HG03521 (cell line): ENCODE measurements around the gene ZNF516.
"Not testable (repeated sequence)": the region's sequence is repeated elsewhere in the genome, so short reads cannot be mapped to it uniquely, and the experiment has no call there.

Experiments used
- ATAC-seq: cut with Tn5 transposase; IDR thresholded peaks from one replicate; pipeline ENCODE4 v1.9.1; 2021; ENCODE audit warnings: mild to moderate bottlenecking, moderate library complexity; ENCODE audit not compliant: unreplicated experiment

ZNF516 gene, protein sequence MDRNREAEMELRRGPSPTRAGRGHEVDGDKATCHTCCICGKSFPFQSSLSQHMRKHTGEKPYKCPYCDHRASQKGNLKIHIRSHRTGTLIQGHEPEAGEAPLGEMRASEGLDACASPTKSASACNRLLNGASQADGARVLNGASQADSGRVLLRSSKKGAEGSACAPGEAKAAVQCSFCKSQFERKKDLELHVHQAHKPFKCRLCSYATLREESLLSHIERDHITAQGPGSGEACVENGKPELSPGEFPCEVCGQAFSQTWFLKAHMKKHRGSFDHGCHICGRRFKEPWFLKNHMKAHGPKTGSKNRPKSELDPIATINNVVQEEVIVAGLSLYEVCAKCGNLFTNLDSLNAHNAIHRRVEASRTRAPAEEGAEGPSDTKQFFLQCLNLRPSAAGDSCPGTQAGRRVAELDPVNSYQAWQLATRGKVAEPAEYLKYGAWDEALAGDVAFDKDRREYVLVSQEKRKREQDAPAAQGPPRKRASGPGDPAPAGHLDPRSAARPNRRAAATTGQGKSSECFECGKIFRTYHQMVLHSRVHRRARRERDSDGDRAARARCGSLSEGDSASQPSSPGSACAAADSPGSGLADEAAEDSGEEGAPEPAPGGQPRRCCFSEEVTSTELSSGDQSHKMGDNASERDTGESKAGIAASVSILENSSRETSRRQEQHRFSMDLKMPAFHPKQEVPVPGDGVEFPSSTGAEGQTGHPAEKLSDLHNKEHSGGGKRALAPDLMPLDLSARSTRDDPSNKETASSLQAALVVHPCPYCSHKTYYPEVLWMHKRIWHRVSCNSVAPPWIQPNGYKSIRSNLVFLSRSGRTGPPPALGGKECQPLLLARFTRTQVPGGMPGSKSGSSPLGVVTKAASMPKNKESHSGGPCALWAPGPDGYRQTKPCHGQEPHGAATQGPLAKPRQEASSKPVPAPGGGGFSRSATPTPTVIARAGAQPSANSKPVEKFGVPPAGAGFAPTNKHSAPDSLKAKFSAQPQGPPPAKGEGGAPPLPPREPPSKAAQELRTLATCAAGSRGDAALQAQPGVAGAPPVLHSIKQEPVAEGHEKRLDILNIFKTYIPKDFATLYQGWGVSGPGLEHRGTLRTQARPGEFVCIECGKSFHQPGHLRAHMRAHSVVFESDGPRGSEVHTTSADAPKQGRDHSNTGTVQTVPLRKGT

DNA sequence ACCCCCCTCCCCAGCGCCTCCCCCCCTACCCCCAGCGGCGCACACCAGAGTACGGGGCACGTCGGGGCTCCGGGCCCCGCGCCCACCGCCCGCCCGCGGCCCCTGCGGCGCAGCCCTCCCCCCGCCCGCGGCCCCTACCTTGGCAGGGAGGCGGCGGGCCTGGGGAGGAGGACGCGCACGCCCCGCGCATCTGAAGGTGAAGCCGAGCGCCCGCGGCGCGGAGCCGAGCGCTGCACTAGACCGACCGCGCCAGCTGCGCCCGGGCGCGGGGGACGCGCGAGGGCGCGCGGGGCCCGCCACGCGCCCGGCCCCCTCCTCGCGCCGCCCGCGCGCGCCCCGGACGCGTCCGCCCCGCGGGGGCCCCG, at the start of gene ZNF516:
TSS of gene ZNF516 (minus strand) at position 237 of the 365 bp plus-strand sequence. CDS start 52,188 bp downstream, outside the sequence.
- peak; percentile 20 for ATAC-seq

DNA sequence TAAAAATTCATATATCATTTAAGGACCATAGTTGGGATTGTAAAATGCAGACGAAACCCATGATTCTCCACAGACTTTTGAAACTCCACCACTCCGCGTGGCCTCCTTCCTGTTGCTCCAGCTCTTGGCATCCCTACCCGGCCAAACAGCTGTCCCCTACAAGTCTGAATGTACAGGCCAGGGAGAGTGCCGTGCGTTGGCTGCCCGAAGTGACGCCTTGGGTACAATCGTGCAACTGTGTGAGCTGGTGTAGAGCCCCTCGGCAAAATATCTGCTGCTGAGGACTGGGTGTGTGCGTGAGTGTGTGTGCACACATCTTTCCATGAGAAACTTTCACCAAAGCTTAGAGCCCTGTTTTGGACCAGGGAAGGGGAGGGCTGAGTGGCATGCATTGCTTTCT, 43.8 kb upstream of the ZNF516 start:
- no peak for ATAC-seq

DNA sequence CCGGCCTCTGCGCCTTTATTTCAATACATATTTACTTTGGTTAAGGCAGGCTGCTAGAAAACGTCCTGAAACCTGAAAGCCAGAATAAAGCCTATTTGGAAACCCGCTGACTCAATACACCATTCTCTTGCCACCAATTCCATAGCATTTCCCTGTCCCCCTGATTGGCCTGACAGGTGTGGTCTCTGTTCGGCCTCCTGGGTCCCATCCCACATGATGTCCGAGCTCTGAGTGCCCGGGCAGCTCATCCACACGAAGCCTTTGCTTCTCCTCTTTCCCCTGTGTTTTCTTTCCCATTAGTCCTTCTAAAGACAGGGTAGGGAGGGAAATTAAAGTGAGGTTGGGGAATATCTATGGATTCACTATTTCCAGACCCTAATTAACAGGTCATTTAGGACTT, 42.6 kb upstream of the ZNF516 start:
- ATAC-seq, result no peak

DNA sequence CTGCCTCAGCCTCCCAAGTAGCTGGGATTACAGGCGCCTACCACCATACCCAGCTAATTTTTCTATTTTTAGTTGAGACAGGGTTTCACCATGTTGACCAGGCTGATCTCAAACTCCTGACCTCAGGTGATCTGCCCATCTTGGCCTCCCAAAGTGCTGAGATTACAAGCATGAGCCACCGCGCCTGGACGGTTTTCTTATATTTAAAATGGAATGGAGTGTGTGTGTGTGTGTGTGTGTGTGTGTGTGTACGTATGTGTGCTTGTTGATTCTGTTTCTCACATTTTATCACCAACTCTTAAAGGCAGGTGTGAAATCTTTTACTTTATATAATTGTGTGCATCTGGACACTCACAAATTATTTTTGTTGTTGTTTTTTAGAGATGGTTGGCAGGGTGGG, 41.6 kb upstream of the ZNF516 start:
- not testable (repeated sequence) for ATAC-seq

DNA sequence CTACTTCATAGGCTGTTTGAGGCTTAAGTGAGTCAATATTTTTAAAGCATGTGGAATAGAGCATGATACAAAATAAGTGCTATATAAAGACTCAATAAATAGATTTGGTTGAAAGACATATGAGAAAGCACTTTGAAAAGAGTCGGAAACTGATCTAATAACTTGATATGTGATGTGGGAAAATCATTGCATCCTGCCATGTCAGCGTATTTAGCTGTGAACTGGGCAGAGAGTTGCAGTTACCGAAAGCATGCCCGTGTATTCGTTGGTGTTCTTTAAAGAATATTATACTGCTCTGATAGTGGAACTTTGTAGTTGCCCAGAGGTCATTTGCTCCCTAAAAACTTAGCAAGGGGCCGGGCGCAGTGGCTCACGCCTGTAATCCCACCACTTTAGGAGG, 37.8 kb upstream of the ZNF516 start:
- ATAC-seq, result no peak

DNA sequence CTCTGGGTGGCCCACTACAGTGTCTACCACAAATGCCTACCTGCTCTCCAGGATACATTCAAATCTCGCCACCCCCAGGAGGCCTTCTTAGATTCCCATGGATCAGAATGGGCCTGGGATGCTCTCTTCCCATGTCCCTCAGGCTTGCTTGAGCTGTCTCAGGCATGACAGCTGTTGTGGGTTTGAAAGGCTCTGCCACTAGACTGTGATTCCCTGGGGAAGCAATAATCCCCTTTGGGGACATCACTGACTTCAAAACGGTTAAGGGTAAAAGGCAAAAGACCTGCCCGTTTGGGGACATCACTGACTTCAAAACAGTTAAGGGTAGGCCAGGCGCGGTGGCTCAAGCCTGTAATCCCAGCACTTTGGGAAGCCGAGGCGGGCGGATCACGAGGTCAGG, 35.8 kb upstream of the ZNF516 start:
- no peak for ATAC-seq

DNA sequence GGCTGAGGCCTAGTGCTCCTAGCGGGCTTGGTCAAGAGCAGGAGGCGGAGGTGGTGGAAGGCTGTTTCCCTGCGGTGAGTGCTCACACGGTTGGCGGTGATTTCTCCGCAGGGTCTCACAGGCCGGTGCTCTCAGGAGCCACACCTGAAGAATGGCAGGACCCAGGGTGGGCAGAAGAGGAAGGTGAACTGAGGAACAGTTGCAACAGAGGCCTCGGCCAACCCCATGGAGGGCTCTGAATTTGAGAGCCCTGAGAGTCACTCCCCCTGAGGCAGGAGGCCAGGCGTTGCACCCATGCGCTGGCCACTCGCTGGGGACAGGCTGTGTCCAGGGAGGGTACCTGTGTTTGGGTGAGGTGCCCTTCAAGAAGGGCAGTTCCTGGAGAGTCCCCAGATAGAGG, 35.3 kb upstream of the ZNF516 start:
- no peak for ATAC-seq

DNA sequence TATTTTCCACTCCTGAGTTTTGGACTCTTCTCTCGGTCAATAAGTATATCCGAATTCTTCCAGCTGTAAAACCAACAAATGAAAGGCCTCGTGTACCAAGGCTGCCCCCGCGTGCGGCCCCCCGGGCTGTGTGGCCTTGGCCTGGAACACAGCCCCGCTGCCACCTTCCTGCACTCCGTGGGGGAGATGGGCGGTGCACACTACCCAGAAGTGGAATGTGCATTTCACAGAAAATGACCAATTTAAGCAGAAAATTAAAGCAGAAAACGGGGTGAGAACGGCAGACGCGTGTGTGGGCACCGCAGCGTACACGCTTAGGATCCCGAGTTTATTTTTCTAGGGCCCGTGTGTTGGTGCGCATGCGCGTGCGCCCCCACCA, 34.4 kb upstream of the ZNF516 start:
- ATAC-seq, result no peak

DNA sequence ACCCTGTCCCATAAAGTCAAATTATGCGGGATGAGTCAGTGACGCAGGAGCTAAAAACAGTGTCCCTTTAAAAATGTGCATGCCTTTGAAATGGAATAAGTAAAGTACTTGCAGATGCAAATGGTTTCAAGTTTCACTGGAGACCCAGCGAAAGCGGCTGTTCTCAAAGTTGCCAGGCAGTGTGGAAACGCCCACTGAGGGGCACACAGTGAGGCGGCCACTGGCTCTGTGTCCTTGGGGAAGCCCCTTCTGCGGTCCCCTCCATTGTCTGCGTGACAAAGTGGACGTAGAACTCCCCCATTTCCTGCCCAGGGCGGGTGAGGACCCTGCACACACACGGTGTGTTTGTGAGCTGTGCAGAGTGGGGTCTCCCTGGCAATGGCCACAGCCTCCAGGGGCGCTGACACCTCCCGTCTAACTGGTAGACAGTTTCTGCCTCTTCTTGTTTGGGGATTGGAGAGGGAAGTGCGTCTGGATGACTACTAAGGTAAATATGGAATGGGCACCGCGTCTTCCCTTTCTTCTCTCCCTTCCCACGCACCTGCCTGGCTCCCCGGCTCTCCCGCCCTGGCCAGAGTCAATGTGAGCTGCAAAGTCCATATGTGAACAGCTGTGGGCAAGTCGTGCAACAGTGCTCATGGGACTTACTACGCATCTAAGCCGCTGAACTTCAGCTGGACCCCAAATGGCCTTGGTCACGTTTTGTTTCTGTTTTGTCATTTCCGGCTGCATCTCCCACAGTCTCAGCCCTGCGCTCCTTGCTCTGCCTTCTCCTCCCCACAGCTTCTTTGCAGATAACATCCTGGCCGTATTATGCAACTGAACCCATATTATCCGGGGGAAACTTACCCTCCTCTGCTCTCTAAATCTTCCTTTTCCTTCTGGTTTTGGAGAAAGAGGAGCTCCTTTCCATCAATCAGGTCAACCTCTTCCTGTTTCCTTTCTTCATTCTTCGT, 33.7 kb upstream of the ZNF516 start:
- no peak for ATAC-seq

DNA sequence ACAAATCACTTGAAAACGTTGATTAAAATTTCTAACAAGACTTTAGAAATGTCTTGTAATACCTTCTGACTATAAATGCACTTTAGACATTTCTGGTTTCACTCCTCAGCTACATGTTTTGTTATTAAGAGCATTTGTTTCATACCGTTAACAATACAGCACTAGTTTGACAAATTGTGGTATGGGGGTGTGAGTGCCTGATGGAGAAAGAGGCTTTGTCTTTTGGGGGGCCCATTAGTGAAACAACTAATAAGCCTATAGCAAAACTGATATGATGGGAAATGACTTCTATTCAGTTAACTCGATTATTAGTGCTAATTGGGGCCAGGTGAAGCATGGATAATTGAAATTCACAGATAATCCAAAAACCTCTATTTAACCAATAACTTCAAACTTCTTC, 30.9 kb upstream of the ZNF516 start:
- ATAC-seq, result no peak

DNA sequence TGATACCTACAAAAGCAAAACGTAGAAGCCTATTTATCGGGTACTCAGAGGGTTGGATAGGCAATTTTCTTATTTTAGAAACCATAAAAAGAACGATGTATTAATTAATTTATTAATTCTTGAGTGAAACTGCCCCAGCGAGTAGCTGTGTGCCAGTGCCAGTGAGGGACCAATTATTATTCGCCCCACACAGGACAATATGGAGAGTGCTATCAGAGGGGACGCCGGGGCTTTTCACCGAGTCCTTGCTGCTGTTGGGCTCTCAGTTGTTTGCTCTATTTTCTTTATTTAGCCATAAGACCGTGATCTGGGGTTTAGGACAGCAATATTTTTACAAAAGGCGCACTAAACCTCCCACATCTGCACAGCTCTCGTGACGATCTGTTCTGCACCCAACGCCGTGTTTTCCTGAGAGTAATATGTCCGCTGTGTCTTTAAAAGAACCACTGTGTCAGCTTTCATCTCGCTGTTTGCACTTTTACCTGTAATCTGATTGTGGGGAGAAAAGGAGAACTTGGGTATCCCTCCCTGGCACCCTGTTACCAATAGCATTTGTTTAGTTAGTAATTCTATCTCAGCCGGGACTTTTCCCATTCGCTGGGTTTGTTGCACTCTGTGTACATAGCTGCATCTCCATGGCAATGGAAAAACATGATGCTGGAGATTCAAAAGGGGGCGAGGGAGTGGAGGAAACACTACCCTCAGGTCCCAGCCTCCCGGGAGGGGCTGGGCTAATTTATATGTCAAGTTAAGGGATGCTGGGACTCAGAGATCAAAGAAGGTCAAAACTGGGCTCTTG, 30.1 kb upstream of the ZNF516 start:
- ATAC-seq, result no peak

DNA sequence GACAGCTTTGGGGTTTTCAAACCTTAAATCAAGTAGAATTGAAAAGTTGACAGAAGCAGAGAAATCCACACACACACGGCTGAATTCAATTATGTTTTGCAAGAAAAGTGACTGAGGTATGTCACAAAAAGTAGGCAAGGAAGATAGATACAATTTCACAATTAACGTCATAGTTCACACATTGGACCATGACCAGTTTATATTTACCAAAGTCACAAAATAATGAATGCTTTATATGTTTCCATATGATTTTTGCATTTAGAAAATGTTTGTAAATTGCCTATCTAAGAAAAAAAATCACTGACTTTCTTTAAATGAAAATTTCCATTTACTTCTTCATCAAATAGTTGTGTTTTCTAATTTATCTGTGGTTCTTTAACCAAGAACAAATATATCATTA, 29.4 kb upstream of the ZNF516 start:
- no peak for ATAC-seq

DNA sequence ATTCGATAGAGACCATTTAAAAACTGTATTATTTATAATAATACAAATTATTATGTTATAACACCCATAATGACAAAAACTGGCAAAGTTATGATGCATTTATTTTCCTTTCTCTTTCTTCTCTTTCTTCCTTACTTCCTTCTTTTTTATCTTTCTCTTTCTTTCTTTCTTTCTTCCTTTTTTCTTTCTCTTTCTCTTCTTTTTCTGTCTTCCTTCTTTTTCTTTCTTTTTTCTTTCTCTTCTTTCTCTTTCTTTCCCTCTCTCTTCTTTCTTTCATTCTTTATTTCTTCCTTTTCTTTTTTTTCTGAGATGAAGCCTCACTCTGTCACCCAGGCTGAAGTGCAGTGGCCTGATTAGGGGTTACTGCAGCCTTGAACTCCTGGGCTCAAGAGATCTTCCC, 27.5 kb upstream of the ZNF516 start:
- ATAC-seq, result no peak

DNA sequence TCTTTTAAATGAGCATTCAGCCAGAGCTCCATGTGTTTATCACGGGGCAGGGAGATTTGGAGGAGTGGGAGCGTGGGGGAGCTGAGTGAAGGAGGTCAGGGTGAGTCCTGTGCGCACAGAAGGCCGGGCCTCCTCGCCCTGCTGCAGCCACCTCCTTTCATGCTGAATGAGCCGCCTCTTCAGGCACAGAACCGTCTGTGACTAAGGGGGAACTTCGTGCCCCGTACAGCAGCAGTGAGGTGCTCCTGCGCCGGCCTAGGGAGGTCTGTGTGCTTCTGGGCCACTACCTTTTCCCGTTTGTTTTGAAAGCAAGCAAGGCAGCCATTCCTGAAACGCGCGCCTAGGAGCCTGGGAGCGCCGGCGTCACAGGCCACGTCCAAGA, 27.1 kb upstream of the ZNF516 start:
- ATAC-seq, result no peak

DNA sequence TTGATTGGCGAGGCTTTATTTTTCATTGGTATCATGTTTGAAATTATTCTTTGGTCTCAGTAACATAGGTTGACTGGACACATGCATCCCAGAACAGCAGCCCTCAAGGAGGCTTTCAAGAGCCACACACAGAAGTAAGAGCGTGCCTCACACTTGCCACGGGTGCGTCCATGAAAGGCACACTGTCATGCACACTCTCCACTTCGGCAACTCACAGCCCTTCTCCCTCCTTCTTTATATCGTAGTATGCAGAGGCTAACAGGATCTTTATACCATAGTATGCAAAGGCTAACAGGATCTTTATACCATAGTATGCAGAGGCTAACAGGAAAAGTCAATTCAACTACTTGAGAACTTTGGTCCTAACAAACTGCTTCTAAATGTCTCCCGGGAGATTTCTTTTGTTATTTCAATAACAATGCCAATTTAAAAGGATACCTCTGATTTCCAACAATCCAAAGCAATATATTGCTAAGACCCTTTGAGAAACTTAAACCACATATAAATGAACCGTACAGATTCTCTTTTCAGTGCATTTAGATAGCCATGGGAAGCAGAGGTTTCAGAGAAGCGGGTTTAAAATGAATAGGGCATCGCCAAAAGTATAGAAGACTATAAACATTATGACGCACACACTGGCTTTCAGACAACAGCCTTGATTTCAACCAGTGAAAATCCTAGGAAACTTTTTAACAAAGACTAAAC, 26.5 kb upstream of the ZNF516 start:
- ATAC-seq, result no peak

DNA sequence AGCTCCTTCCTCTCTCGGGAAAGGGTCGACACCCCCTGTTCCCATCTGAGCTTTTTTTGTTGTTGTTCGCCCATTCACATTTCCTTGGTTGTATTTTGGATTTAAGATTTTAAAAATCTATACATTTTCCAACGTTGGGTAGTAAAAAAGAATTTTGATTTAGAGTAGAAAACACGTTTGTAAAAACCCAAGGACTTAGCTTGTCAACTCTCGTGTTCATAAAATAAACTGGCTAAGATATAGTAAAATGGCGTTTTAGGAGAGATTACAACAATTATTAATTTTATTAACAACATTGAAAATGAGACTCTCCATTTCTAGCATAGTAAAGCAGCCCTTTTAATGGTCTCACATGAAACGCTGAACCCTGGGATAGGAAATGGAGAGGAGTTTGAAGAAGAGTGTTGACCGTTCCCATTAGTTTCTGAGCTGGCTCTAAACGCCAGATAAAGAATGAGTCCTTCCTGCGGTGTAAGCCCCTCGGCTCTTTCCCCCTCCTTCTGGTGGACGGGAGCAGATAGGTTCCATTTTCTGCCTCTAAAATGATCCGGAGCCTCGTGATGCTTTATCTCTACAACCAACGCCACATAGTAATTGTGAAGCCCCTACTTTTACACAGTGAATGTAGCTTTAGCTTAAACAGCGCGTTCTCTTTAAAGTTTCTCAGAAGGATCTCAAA, 24.0 kb upstream of the ZNF516 start:
- no peak for ATAC-seq

DNA sequence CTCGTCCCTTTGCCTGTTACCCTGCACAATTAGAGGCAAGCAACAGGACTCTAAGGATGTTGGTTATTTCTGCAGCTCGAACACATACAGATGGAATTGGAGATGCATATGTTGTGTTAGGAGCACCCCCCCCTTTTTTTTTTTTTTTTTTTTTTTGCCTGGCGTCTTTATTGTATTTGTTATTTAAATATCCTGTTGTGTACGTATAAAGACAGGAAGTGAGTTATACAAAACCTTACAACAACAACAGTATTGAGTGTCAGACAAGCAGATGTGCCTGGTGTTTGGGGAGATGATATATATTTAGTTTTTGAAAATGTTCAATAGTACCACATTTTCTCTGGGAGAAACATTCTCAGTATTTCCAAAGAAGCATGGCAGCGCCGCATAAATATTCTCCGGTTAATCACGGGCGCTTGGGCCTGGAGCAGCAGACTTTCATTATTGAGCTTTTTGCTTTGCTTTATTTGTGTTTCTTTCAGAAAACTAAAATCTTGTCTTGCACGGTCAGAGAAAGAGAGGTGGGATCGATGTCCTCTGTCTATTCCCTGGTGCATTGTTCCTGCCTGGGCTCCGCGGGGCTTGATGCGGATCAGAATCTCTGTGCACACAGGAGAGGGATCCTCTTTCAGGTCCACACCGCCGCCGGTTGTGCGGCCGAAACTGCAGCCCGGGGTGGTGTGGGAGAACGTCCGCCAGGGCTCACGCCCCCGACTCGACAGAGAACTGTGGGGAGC, 23.2 kb upstream of the ZNF516 start:
- no peak for ATAC-seq

DNA sequence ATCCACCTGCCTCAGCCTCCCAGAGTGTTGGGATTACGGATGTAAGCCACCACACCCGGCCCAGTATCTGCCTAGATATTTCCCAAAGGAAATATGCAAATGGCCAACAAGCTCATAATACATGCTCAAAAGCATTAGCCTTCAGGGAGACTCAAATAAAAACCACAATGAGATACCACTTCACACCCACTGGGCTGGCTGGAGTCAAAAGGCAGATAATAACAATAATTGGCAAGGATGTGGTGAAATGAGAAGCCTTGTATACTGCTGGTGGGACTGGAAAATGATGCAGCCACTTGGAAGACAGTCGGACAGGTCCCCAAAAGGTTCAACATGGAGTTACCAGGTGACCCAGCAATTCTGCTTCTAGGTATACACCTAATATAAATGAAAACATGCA, 20.5 kb upstream of the ZNF516 start:
- no peak for ATAC-seq
